NCI-H1092 treated with DMSO at 0.1 percent for 48 hours (cell line): ENCODE results near the gene CFAP74.
"Not testable (repeated sequence)": the region's sequence is repeated elsewhere in the genome, so short reads cannot be mapped to it uniquely, and the experiment has no call there.

Source experiments
- DNase-seq: peaks from one replicate; lab custom pipeline; 2025; lab: John Stamatoyannopoulos, UW

The CFAP74 gene

DNA sequence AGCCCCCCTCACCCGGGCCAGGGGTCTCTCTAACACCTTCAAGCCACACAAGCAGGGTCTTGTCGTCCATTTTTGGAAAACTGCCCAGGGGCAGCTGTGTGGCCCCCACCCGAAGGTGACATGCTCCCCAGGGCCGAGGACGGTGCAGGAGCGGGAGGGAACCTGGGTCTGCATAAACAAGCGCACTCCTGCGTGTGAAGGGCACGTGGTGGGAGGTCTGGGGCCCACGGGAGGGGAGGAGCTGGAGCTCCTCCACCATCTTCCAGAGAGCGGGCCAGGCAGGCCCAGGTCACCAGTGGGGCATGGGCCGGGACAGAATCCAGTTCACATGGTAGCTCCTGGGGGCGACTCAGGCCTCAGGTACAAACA lies 16.5 kb downstream of the CFAP74 start:
- no peak for DNase-seq

DNA sequence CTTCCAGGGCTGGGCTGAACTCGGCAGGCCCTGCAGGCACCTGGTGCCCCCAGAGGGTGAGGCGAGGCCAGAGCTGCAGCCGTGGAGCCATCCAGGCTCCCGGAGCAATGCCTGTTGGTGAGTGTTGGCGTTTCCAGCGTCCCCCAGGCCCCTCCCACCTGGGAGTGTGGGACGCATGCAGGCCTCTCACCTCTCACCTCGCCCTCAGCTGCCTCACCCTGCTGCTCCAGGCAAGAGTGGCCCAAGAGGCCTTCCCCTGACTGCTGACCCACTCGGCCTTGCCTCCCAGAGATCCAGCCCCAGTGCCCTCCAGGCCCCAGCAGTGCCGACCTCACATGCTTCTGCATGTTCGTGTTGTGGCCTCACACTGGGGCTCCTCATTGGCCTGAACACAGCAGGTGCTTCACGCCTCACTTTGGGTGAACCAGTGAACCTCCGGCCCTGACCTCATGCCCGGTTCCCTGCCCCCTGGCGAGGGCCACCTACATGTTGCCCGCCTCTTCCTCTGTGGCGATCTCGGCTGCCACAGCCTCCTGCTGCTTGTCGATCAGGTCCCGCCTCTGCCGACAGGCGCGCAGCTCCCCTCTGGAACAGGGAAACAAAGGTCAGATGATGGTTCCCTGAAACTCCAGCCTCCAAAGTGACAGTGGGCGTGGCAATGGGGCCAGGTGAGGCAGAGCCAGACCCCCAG lies 17.0 kb downstream of the CFAP74 start:
- DNase-seq, result no peak

DNA sequence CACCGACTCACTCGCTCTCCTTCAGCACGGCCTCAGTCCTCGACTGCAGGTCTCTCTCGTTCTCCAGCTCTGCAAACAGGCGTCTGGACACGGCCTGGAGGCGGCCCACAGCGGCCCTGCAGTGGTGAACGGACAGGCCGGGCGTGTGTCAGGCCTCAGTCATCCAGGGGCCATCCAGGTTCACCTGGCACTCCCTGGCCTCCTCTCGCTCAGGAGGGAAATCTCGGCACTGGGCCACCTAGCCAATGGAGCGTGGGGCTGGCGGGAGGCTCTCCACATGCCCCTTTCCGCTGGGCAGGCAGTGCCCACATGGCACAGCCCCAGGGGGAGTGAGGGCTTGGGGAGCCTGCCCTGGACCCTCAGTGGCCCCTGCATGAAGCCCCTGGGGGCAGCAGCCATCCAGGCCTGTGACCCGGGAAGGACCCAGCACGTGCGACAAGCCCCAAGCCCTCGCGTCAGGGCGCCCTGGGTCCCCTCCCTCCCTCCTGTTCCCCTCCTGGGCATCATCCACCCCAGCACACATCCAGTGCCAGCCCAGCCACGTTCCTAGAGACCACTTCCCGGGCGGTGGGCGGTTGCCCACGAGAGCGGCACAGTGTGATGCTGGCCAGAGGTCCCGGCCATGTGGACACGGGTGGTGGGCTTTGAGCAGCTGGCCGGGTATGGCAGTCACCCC lies 18.1 kb downstream of the CFAP74 start:
- DNase-seq, result no peak

DNA sequence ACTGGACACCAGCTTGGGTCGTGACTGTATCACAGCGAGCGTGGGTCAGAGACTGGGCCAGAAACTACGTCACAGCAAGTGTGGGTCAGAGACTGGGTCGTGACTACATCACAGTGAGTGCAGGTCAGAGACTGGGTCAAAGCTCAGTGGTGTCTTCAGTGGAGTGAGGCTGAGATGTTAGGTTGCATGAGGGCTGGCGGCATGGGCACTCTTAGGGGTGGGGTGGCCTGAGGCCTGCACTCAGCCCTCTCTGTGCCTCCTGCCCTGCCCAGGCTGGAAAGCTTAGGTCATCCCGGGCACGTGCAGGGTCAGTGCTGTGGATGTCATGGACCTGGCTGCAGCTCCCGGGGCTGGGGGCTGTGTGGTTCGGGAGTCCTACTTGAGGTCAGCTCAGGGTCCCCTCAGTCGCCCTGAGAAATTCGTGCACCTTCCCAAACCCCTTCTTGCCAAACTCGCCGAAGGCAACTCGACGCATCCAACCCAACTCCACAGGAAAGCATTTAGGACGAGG lies 19.0 kb downstream of the CFAP74 start:
- no peak for DNase-seq

DNA sequence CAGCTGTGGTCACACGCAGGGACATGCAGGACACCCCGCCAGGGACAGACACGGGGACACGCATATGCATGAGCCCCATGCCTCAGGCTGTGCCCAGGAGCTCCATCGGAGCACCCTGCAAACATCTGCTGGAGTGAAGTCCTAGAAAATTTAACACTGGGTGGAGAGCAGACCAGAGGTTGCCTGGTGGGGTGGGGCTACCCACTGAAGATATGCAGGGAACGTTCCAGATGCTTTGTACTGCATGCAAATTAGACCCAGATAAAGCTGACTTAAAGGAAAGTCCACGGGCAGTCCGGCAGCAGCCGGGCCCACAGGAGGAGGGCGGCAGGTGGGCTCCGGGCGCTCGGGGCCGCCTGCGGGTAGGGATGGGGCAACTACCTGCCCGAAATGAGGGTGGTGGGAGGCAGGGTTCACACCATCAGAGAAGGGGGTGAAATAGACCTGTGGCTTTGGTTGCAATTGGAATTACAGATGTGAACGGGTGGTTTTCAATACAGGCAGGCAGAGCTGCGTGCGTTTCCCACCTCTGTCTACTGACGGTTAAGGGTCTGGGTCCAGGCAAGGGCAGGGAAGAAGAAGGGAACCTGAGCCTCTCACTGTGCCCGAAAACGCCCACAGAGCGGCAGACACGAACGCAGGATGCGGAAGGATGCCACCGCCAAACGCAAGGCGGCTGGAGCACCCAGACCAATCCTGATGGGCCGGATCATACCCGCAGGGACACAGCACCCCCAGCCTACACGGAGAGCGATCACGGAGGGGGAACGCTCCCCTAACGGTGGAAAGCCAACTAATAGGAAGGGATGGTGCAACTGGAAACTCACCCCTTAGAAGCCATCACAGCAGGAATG lies 21.0 kb downstream of the CFAP74 start:
- no peak for DNase-seq

DNA sequence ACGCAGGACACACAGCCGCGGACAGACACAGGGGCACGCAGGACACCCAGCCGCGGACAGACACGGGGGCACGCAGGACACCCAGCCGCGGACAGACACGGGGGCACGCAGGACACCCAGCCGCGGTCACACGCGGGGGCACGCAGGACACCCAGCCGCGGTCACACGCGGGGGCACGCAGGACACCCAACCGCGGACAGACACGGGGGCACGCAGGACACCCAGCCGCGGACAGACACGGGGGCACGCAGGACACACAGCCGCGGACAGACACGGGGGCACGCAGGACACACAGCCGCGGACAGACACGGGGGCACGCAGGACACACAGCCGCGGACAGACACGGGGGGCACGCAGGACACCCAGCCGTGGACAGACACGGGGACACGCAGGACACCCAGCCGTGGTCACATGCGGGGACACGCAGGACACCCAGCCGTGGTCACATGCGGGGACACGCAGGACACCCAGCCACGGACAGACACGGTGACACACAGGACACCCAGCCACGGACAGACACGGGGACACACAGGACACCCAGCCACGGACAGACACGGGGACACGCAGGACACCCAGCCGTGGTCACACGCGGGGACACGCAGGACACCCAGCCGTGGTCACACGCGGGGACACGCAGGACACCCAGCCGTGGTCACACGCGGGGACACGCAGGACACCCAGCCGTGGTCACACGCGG lies 21.8 kb downstream of the CFAP74 start:
- DNase-seq, result not testable (repeated sequence)

DNA sequence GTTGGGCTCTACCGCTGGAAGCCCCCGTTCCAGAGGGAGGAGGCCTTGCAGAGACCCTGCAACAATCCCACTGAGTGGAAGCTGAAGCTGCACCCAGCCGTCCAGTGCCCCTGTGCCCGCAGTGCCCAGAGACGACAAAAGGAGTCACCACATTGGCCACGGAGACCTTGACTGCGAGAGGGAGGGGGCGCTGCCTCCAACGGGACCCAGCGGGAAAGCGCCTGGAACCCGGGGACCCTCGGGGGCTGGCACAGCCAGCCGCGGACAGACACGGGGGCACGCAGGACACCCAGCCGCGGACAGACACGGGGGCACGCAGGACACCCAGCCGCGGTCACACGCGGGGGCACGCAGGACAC lies 22.5 kb downstream of the CFAP74 start:
- no peak for DNase-seq

DNA sequence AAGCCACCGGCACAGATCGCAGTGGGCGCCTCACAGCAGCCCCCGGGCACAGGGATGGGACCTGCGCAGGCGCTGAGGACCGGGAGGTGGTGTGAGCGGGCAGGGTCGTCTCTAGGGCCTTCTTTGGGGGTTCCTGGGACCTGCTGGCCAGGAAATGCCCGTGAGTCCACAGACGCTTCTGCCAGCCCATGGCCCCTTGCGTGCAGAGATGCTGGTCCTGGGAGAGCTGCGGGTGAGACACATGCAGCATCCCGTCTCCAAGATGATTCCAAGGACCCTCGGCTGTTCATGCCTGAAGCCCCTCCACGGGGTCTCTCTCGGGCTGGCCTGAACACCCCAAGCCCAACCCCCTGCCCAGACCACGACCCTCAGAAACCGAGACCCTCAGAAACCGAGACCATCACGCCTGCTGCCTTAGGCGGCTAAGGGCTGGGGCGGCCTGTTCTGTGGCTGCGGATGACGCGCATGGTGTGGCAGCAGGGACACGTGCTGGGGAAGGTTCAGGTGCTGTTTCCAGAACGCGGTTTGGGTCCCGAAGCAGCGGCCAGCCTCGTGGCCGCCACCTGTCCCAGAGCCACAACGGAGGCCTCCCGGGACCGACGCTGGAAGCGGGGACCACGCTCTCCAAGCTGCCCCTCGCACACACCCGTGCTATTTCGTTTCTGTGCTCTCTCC lies 23.0 kb downstream of the CFAP74 start:
- DNase-seq, result no peak

DNA sequence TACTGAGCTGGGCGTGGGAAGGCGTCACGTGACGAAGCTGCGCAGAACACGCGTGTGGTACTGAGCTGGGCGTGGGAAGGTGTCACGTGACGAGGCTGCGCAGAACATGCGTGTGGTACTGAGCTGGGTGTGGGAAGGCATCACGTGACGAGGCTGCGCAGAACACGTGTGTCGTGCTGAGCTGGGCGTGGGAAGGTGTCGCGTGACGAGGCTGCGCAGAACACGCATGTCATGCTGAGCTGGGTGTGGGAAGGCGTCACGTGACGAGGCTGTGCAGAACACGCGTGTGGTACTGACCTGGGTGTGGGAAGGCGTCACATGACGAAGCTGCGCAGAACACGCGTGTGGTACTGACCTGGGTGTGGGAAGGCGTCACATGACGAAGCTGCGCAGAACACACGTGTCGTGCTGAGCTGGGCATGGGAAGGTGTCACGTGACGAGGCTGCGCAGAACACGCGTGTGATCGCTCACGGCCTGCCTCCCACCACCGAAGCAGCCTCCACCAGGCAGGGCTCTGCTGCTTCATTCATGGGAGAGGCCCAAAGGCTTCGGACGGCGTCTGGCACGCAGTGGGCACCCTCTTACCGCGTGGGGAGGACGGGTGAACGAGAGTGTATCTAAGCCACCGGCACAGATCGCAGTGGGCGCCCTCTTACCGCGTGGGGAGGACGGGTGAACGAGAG lies 24.0 kb downstream of the CFAP74 start:
- no peak for DNase-seq

DNA sequence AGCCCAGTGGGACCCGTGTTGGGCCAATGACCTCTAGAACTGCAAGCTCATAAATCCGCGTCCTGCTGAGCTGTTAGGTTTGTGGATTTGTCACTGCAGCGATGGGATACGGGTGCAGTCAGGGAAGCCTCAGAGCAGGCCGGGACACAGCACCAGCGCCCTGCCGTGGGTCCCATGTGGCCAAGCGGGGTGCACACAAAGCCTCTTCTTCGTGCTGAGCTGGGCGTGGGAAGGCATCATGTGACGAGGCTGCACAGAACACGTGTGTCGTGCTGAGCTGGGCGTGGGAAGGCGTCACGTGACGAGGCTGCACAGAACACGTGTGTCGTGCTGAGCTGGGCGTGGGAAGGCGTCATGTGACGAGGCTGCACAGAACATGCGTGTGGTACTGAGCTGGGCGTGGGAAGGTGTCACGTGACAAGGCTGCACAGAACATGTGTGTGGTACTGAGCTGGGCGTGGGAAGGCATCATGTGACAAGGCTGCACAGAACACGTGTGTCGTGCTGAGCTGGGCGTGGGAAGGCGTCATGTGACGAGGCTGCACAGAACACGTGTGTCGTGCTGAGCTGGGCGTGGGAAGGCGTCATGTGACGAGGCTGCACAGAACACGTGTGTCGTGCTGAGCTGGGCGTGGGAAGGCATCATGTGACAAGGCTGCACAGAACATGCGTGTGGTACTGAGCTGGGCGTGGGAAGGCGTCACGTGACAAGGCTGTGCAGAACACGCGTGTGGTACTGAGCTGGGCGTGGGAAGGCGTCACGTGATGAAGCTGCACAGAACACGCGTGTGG lies 24.7 kb downstream of the CFAP74 start:
- not testable (repeated sequence) for DNase-seq

DNA sequence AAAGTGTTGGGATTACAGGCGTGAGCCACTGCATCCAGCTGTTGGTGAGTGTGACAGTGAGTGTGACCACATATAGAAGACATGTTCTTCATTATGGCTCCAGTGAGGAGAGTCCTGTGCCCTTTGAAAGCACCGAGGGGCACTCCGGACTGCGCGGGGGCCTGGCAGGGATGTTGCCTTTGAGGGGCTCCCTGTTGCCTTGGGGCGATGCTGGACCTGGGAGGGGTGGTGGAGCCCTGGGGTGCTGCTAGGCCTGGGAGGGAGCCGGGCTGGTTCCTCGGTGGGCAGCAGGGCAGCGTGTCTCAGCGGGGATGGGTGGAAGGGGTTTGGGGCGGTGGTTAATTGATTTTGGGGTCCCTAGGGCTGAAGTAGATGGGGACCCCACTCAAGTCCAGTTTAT lies 25.5 kb downstream of the CFAP74 start:
- no peak for DNase-seq

DNA sequence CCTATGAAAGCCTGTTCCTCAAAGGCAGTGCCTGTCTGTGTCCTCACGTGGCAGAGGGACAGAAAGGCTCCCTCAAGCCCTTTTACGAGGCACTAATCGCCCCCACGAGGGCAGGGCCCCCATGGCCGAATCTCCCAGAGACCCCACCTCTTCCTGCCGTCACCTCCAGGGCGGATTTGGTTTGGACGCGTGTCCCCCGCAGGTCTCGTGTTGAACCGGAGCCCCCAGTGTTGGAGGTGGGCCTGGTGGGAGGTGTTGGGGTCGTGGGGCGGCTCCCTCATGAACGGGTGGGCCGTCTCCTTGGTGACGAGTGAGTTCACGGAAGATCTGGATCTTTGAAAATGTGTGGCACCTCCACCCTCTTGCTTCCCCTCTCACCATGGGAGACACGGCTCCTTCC lies 27.6 kb downstream of the CFAP74 start:
- DNase-seq, result no peak

DNA sequence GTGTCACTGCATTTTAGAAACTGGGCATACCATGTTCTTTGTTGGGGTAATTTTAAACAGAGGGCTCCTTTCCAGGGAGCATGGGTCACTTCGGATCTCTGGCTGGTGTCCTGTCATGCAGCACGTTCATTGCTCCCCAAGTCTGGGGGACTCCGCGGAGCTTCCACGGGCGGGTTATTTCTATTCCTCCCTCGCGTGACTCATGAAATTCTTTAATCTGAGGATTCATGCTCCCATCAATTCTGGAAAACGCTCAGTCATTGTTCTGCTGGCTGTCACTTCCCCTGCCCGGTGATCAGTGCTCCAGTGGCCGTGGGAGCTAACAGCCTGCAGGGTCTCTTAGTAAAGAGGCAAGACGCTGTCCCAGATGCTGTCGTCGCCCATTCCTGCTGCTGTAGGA lies 28.1 kb downstream of the CFAP74 start:
- DNase-seq, result no peak

DNA sequence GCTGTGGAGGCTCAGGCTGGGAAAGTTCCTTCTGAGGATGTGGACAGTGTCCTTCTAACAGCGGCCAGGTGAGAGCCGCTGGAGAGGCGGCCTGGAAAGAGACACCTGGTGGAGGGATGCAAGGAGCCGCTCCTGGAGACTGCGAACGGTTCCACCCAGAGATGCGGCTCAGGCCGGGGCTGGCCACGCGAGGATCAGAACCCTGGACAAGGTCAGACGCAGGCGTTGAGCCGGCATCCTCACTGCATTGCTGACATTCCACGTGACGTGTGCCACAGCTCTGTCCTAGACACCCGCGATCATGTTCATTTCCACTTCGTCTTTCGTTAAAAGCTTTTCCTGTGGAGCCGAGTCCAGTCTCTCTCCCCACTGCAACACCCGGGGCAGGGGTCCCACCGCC lies 28.8 kb downstream of the CFAP74 start:
- no peak for DNase-seq

DNA sequence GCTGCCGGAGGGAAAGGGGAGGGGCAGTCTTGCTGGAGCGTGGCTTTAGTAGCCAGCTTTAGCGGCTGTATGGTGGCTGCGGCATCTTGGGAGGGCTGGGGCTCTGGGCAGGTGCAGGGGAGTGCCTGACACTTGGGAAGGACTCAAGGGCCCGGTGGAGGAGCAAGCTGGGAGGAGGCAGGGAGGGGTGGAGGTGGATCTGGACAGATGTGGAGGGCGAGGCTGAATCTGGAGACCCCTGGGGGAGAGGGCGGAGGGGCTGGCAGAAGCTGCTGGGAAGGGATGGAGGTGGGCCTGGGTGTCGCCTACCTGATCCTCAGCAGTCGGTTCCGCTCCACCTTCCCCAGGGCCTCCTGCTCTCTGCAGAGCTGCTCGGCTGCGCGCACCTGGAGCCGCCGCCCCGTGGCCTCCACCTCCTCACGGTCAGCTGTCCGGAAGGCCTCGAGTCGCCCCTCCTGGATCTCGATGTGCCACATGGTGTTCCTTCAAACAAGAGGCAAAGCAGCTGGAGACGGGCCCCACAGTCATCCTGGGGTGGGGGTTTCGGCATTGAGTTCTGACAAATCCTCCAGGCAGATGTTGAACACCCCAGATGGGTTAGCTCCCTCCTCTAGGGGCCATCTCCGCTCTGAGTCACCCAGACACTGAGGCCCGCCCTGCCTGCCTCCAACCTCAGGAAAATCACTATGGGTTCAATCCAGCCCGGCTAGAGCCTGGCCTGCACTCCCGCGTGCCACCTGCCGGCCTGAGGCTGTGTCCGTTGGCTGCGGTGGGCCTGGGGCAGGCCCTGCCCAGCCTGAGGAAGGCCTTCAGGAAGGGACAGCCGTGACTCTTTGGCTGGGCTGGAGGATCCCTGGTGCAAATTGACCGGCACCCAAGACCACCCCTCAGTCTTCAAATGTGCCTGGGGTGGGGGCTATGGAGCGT lies 29.6 kb downstream of the CFAP74 start:
- DNase-seq, result no peak

DNA sequence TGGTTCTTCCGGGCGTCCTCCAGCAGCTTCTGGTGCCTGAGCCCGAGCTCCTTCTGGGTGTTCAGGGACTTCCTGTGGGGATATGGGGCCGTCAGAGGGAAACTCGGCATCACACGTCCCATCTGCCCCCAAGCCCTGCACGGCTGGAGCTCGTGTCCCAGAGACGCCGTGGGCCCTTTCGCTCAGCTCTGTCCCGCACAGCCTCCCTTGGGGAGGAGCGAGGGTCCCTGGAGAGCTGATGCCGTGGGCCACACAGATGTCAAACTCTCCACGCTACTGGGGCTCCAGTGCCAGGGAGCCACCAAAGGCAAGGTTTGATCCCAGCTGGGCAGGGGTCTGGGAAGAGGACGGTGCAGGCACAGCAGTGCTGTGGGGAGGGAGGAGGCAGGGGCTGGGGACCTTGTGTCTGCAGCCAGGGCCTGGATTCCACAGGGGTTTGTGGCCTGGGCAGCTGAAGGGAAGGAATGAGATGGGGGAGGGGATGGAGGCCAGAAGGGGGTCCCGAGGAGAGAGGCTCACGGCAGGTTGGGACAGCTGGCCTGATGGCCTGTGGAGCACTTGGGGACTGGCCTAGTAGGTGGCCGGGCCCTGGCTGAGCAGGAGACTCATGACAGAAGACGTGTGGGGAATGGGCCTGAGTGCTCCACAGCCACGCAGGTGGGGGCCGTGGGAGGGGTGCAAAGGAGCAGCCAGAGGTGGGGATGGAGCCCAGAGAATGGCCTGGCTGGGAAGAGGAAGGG lies 30.4 kb downstream of the CFAP74 start:
- DNase-seq, result no peak

DNA sequence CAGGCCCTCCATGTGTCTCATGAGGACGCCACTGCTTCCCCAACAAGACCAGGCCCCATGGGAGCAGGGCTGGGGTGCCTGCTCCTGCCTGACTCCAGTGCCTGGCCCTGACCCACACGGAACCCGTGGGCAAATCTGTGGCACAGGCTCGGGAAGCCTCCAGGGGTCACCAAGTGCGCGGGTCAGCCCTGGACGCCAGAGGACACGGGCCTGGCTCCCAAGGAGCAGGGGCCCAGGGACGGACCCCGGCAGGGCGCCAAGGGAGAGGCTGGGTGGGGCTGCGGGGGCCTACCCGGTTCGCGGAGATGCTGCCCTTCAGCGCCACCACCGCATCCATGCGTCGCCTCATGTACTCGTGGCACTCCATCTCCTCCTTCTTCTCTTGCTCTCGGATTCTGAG lies 31.9 kb downstream of the CFAP74 start:
- DNase-seq, result no peak

DNA sequence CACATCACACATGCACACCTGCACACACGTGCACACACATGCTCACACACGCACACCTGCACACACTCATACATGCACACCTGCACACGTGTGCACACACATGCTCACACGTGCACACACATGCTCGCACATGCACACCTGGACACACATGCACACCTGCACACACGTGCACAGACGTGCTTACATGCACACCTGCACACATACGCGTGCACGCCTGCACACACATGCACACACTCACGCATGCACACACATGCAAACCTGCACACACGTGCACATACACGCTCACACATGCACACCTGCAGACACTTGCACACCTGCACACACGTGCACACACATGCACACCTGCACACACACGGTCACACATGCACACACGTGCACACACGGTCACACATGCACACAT lies 32.6 kb downstream of the CFAP74 start:
- DNase-seq, result no peak
